NCI-H1694 treated with DMSO at 0.1 percent for 48 hours (cell line): Measurements from ENCODE around the gene GPN2.
"Not testable (repeated sequence)": the region's sequence is repeated elsewhere in the genome, so short reads cannot be mapped to it uniquely, and the experiment has no call there.

Experiments
- DNase-seq: peaks from one replicate; lab custom pipeline; 2025; lab: John Stamatoyannopoulos, UW

GPN2 gene

GRCh38 chr1:26857473-26858060 lies 32.5 kb downstream of the GPN2 start:
- DNase-seq: no peak

DNA sequence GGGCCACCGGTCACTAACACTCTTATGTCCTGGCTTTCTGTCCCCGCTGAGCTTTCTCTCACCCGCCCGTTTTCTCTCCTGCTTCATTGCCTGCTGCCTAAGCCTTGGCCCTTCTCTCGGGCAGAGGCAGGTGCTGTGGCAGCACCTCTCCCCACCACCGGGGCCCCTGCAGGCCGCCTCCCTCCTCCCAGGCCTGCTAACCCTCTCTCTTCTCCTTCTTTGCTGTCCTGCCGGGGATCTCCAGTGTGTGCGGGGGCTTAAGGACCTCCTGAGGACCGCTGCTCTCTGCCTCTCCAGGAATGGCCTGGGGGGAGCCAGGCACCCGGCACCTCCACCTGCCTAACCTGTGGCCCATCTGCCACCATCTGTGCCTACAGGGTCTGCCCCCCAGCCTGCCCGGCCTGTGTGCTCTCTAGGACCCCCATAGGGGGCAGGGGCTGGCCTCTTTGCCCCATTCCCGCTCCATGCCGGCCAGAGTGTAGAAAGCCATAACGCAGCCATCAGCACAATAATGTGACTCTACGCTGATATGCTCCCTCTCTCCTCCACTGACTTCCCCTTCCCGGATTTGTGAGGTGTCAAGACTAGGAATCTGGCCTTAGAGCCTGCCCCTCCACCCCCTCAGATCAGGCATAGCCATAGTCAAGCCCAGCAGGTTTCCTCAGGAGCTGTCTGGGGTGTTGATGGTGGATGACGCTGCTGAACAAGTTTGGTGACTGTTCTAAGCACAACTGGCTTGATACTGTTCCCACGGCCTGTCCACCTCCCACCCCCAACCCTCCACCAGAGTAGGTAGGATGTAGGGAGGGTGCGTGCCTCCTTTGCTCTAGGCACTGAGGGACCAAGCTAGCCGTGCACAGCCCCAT lies 33.2 kb downstream of the GPN2 start:
- no peak for DNase-seq

GRCh38 chr1:26856181-26856580 lies 33.9 kb downstream of the GPN2 start:
- no peak for DNase-seq

GRCh38 chr1:26855636-26856035 lies 34.4 kb downstream of the GPN2 start:
- no peak for DNase-seq

GRCh38 chr1:26854906-26855305 lies 35.2 kb downstream of the GPN2 start:
- no peak for DNase-seq

GRCh38 chr1:26853600-26853999 lies 36.5 kb downstream of the GPN2 start:
- no peak for DNase-seq

DNA sequence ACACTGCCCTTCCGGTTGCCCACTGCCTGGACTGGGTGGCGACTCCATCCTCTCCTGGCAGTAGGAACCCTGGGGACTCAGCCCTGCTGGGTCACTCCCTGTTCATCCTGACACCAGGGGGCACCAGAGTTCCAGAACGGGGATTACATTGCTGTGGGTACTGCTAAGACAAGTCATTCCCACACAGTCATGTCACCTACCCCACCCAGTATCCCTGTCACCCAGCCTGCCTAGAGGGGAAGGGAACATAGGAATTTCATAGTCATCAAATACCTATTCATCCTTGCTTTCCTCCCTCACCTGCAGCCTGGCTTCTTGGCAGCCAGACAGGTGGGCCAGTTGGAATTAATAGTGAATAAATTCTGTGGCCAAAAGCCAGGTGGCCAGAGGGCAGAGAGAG lies 36.9 kb downstream of the GPN2 start:
- peak; percentile 26 for DNase-seq

DNA sequence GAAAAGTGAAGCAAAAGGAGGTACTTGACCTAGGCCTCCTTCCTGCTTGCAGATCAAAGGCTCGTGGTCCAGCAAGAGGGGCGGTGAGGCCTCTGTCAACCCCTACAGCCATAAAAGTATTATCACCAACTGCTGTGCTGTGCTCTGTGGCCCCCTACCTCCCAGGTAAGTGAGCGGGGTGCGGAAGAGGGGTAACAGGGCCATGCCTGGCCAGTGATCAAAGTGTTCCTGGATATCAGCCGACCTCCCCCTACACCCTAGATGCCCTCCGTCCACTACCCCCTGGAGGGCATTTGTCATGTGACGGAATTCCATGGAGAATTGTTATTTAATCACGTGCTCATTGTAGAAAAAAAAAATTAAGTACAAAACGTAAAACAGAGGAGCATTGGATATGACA lies 37.4 kb downstream of the GPN2 start:
- no peak for DNase-seq

GRCh38 chr1:26851106-26851684 lies 38.9 kb downstream of the GPN2 start:
- no peak for DNase-seq

DNA sequence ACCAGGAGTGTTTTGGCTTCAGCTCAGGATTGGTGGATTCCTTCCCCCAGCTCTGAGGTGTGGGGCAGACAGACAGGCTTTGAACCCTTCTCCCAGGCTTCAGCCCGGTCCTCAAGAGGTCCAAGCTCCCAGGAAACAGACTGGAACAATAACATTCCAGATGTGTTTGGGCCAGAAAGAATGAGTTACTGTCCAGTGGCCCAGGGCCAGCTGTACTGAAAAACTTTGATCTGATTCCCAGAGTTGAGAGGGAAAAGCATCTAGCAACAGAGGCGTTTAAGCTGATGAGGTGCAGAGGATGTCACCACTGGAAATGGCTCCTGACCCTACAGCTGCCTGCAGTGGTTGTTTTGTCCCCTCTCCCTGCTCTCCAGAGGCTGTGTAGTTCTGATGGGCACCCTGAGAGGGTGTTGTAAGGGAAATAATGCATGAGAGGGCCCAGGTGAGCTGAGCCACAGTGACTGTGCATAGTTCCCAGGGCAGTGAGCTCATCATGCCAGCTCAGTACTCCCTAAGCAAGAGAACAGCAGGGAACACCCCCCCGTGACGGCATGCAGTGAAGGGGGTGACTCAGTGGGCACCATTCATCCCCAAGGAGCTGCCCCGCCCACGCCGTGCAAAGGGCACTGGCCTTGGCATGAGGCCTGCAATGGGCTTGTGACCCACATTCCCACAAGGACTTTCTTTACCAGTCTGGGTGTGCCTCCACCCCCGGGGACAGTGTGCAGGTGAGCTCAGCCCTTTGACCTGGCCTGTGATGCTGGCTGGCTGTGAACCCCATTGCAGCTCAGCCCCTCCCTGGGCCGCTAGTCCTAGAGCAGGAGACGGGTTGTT lies 40.9 kb downstream of the GPN2 start:
- DNase-seq: no peak

- no peak for DNase-seq
Measured at GRCh38 chr1:26848499-26848898, 41.6 kb downstream of the GPN2 start.

DNA sequence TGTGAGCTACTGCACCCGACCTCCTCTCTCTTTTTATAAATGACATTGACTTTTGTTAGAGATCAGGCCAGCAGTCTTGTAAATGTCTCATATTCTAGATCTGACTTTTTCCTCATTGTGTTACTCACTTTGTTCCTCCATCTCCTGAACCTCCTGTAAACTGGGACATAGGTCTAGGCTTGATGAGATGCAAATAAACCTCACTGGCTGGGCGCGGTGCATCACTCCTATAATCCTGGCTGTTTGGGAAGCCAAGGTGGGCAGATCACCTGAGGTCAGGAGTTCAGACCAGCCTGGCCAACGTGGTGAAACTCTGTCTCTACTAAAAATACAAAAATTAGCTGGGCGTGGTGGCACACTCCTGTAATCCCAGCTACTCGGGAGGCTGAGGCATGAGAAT lies 42.3 kb downstream of the GPN2 start:
- DNase-seq: not testable (repeated sequence)

GRCh38 chr1:26844424-26845196 lies 45.5 kb downstream of the GPN2 start:
- no peak for DNase-seq

DNA sequence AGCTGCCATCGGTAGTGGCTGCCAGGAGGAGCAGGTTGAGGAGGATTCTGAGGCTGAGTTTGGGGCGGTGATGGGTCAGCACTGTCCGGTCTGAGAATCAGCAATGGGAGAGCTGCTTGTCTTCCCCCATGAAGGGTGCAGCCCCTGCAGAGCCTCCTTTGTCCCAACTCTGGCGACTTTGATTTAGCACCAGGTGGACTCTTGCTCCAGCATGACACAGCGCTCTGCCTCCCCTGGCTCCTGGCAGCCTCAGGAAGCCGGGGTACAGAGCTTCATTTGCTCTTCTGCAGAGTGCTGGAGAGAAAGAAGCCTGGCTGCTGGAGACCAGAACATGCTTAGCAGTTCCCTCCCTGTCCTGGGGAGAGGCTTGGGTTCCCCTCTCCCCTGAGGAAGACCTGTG lies 50.3 kb downstream of the GPN2 start:
- no peak for DNase-seq

- no peak for DNase-seq
Measured at GRCh38 chr1:26839339-26839722, 50.8 kb downstream of the GPN2 start.

DNA sequence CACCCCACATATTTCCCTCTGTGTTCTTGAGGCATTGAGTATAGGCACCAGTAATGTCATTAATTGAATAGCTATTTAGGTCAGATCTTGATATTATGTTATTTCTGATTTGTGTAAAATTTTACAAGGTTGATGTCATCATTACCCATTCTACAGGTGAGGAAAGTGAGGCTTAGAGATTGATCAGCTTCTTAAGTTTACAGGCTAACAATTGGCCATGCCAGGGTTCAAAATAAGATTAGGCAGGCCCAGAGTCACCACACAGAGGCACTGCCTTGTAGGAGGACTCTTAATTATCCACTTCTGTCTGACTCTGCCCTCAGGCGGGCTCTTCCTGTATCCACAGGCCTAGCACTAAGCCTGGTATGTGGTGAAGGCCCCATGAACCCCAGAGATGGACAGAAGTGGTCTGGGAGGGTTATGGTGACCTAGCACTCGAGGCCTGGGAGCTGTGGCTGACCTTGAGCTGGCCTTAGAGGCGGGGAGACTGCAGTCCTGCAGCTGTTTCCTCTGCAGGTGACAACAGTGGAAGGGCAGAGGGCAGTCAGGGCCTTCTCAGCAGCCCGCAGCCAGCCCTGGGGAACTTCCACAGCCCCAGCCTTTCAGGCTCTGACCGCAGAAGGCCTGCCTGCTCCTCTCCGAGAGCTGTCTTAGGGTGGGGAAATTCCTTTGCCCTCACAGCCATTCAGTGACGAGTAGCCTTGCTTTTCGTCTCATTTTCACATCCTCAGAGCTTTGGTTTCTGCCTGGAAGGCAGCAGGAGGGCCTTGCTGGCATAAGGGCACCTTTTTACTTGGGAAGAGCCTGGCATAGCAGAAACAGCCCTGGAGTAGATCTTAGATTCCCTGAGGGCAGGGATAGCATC lies 51.4 kb downstream of the GPN2 start:
- DNase-seq: no peak

GRCh38 chr1:26837665-26838064 lies 52.4 kb downstream of the GPN2 start:
- not testable (repeated sequence) for DNase-seq

DNA sequence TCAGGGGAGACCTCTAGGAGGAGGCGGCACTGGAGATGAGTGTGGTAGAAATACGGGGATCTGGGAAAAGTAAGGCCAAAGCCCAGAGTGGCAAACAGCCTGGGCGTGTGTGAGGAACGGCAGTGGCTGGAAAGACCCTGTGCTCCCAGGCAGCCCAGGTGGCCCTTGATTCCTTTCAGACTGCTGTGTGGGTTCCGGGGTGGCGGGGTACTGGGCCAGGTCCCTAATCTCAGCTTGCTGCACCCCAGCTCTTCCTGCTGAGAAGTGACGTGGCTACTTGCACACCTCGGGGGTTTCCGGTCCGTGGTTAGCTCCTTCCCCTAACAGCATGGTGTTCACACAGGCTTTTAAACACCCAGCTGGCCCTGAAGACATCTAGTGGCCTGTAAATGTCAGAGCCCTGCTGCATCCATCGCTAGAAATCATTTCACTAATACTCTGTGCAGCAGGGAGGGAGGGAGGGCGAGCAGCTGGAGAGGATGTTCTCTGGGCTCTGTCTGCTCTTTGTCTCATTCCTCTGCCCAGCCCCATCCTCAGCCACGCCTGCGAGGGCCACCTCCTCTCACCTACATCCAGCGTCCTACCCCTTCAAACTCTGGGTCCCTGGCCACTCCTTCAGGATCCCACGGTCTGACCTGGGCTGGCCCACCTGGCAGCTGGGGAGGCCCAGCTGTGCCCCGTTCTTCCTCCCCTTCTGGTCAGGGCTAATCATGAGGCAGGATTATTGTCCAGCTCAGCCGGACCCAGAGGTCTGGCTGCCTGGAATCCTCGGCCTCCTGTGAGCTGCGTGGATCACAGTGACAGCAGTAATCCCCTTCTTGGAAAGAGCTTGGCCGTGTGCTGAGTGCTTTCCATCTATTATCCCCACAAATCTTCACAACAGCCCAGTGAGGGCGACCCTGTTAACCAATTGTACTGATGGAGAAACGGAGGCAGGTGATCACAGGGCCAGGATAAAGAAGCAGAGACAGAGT lies 56.4 kb downstream of the GPN2 start:
- DNase-seq: no peak

- no peak for DNase-seq
Measured at GRCh38 chr1:26832249-26832960, 57.7 kb downstream of the GPN2 start.
